GM12873 (cell line): ENCODE measurements around the gene C1orf21.

ENCODE experiments used
- TF ChIP-seq, protein P1 (sequence below): IDR thresholded peaks from 2 replicates; pipeline ENCODE4 v1.5.1; 2012; ENCODE audit warnings: low read depth, mild to moderate bottlenecking, moderate library complexity, low read length, control low read depth; ENCODE audit not compliant: insufficient read depth; ENCODE audit errors: missing control alignments

The C1orf21 gene

DNA sequence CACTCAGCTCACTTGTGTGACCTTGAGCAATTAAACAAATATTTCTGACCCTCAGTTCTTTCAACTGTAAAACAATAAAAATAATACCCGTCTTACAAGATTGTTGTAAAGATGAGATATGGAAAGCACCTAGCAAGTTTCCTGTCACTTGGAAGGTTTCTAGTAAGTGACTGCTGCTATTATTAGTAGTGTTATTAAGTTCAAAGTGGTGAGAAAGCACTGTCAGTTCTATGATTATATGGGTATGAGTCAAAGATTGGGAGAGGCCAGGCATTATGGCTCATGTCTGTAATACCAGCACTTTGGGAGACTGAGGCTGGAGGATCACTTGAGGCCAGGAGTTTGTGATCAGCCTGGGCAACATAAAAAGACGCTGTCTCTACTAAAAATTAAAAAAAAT lies 145.4 kb downstream of the C1orf21 start:
- TF ChIP-seq, protein P1, sequence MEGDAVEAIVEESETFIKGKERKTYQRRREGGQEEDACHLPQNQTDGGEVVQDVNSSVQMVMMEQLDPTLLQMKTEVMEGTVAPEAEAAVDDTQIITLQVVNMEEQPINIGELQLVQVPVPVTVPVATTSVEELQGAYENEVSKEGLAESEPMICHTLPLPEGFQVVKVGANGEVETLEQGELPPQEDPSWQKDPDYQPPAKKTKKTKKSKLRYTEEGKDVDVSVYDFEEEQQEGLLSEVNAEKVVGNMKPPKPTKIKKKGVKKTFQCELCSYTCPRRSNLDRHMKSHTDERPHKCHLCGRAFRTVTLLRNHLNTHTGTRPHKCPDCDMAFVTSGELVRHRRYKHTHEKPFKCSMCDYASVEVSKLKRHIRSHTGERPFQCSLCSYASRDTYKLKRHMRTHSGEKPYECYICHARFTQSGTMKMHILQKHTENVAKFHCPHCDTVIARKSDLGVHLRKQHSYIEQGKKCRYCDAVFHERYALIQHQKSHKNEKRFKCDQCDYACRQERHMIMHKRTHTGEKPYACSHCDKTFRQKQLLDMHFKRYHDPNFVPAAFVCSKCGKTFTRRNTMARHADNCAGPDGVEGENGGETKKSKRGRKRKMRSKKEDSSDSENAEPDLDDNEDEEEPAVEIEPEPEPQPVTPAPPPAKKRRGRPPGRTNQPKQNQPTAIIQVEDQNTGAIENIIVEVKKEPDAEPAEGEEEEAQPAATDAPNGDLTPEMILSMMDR, result no peak

DNA sequence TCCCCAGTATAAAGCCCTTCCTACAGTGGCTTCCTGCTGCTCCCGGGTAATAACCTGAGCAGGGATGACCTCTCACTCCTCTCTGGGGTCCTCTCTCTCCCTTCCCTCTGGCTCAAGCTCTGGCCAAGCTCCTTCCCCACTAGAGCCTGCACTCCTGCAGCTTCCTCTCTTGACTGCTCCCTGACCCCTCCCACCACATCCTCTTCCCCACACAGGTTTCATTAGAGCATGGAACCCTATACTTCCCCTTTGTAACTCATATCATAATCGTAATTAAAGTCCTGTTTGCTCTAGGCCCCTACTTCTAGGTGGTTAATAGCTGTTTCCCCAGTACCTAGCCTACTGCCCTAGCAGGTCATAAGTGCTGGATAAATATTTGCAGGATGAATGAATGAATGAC lies 146.2 kb downstream of the C1orf21 start:
- TF ChIP-seq, protein P1, result no peak

DNA sequence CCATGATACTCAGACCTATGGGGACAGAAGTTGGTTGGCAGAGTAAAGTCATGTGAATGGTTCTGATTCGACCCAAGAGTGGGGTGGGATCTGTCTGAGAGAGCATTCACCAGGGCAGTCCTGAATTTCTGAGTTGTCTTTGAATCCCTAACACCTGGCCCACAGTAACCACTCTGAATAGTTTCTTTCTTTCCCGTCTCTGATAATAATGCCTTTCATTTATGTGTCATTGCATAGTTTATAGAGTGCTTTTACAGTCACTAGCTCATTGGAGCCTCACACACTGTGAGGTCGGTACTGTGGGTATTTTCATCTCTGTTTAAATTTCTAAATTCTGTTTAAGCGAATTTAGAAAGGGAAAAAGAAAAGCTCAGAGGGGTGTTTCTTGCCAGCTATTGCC lies 147.1 kb downstream of the C1orf21 start:
- TF ChIP-seq, protein P1, result no peak

DNA sequence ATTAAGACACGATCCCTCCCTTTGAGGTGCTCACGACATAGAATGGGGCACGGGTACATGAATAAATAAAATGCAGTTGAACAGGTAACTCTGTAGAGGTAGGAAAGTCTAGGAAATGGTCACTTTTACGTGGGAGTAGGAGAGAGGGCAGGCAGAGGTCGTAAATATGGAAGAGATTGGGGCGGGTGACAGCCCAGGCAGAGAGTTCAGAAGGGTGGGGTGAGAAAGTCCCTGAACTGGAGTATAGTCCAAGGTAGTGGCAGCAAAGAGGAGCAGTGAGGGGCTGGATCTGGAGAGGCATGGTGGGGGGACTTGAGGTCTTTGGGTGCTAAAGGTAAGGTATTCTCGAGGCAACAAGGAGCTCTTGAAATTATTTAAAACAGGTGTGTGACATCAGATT lies 147.9 kb downstream of the C1orf21 start:
- TF ChIP-seq, protein P1, result no peak

DNA sequence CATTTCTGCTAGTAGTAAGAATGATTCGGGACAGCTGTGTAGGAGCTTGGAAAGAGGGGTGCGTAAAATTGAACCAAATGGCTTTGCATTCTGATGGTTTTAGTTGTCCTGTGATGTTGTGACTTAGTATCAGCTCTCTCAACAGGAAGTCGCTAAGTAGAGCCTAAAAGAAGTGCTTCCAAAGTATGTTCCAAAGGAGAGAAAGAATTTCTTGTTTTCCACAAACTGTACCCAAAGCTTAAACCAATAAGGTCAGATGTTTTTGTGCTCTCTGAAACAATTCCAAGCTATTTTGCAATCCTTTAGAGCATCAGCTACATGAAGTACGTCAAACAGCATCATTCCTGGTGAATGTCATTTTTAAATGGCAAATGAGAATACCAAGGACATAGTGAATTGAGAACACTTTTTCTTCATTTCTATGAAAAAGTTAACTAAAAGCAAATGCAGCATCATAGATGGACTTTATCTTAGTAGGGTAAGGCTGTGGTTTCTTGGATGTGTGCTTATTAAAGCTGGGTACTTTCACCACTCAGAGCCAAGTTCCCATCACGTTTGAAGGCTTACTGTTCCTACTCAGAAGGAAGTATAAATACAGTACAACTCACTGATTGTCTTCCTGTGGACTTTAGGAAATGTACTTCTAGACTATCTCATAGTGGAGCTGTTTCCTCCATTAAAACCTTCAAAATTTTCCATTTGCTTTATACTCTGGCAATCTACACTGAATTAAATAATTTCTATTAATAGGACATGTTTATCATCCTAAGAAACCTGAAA lies 148.6 kb downstream of the C1orf21 start:
- TF ChIP-seq, protein P1, result no peak

DNA sequence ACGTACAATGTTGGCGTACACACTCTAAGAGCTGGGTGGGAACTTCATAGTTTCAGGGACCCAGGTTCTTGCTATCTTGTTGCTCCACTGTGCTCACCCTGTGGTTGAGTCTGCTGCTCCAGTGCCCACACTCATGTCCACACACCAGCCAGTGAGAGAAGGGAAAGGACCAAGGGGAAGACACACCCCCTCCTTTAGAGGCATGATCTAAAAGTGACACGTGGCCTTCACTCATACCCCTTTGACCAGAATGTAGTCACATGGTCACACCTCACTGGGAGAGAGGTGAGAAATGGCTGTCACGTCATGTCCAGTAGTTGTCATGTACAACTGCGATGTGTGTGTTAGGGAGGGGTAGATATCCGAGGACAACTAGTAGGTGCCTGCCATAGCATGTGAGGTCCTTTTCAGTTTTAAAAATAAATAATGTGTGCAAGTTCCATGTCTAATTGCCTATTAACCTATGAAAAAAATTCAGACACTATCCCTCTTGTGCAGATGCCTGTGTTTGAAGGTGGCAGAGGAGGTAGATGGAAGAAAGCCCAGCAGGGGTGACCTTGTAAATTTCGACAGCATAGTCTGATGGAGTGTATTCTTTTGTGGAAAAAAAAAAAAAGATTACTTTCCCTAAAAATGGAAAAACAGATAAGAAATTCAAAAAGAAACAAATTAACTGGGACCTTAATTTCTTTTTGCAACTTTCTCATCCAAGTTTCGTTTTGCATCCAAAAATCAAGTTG lies 149.6 kb downstream of the C1orf21 start:
- TF ChIP-seq, protein P1, result no peak

DNA sequence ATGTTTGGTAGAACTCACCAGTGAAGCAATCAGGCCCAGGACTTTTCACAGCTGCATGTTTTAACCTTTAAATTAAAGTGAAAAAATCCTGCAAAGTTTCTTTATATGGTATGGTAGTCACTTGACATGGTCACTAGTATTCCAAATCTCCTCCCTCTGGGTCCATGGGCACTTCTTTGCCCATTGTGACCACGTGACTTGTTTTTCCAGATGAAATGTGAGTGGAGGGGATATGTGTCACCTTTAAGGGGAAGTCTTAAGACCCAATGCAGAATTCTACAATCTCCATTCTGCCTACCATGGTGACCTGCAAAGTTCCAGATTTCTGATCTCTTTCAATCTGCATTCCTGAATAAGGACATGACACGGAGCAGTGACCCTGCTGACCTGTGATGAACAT lies 152.8 kb downstream of the C1orf21 start:
- TF ChIP-seq, protein P1, result no peak
